GM19467 (cell line): Measurements from ENCODE around the gene GMEB2.

ENCODE experiments used
- ATAC-seq: cut with Tn5 transposase; IDR thresholded peaks from one replicate; pipeline ENCODE4 v1.9.1; 2021; ENCODE audit warnings: mild to moderate bottlenecking, moderate library complexity; ENCODE audit not compliant: unreplicated experiment

GMEB2 gene

GRCh38 chr20:63547725-63548480 lies 79.0 kb downstream of the GMEB2 start, which contains the start of gene SRMS:
Gene SRMS, minus strand, starts transcription at chr20:63547749. Its CDS starts 286 bp downstream, at chr20:63547463.
- ATAC-seq = no peak

- ATAC-seq = no peak
These were observed 79.8 kb downstream of the GMEB2 start for GRCh38 chr20:63546956-63547724.

GRCh38 chr20:63546256-63546955 lies 80.5 kb downstream of the GMEB2 start:
- no peak for ATAC-seq

- ATAC-seq = no peak
These were observed 81.1 kb downstream of the GMEB2 start for GRCh38 chr20:63545814-63546213.

GRCh38 chr20:63544958-63545516 lies 81.9 kb downstream of the GMEB2 start:
- no peak for ATAC-seq

GRCh38 chr20:63544241-63544957 lies 82.5 kb downstream of the GMEB2 start:
- ATAC-seq = no peak

GRCh38 chr20:63543733-63544132 lies 83.2 kb downstream of the GMEB2 start:
- no peak for ATAC-seq

- no peak for ATAC-seq
These were observed 83.8 kb downstream of the GMEB2 start for GRCh38 chr20:63543131-63543530.

- no peak for ATAC-seq
These were observed 84.2 kb downstream of the GMEB2 start for GRCh38 chr20:63542696-63543095.

- ATAC-seq = no peak
These were observed 84.8 kb downstream of the GMEB2 start for GRCh38 chr20:63542031-63542559.

- no peak for ATAC-seq
These were observed 85.5 kb downstream of the GMEB2 start for GRCh38 chr20:63541371-63541770.

GRCh38 chr20:63540417-63541186 lies 86.3 kb downstream of the GMEB2 start:
- no peak for ATAC-seq

- no peak for ATAC-seq
These were observed 87.2 kb downstream of the GMEB2 start for GRCh38 chr20:63539441-63540370.

GRCh38 chr20:63539092-63539430 lies 87.8 kb downstream of the GMEB2 start:
- no peak for ATAC-seq

- no peak for ATAC-seq
These were observed 88.5 kb downstream of the GMEB2 start for GRCh38 chr20:63538204-63539091.
